ENCODE measurements around the gene NPIPA8. TPM values are rescaled to one million over a fixed set of nuclear protein-coding genes. Genes with fewer than 3 reads are reported as not detected.
"Not testable (repeated sequence)": the region's sequence is repeated elsewhere in the genome, so short reads cannot be mapped to it uniquely, and the experiment has no call there.

NPIPA8 gene
- total and polyA plus RNA-seq, 5 donors: 0.15 to 3.9 (median 0.41) TPM; not detected in 1

DNA sequence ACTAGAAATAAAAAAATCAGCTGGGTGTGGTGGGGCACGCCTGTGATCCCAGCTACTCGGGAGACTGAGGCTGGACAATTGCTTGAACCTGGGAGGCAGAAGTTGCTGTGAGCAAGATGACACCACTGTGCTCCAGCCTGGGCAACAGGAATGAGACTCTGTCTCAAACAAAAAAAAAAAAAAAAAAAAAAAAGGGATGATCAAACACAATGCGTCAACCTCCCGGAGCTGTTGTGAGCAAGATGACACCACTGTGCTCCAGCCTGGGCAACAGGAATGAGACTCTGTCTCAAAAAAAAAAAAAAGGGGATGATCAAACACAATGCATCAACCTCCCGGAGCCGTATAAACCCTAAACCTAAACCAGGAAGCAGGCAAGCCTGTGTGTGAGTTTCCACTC, 24.7 kb downstream of the NPIPA8 start:
- WGBS: no CpG with 5 or more reads among the region's 6 CpGs
- H3K4me3 ChIP-seq (ENCODE audit: low read length); H3K27me3 ChIP-seq (ENCODE audit: control insufficient read depth, insufficient read depth); ATAC-seq; intact Hi-C loops (cut with DNase I); H3K9me3 ChIP-seq (ENCODE audit: control insufficient read depth, low read length); DNase-seq; H3K4me1 ChIP-seq (ENCODE audit: control insufficient read depth, insufficient read depth, low read length); H3K27ac ChIP-seq (ENCODE audit: low read length): not testable (repeated sequence)

DNA sequence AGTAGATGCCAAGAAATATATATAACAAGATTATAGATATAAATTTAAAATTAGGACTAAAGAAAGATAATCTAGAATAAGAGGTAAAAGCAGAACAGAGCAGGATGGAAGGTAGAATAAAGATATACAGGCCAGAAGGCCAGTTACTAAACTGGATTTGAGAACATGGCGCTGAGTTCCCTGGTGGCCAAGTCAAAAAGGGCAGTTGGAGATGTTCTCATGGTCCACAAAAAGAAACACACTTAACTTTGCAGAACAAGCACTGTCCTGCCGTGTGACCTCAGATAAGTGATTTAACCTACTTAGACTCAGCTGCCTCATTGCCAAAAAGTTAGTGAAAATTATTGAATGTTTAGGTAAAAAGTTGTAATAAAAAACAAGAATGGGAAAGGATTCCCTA, 27.4 kb downstream of the NPIPA8 start:
- H3K27me3 ChIP-seq (ENCODE audit: control insufficient read depth, insufficient read depth); H3K4me3 ChIP-seq (ENCODE audit: low read length); H3K9me3 ChIP-seq (ENCODE audit: control insufficient read depth, low read length); DNase-seq; H3K4me1 ChIP-seq (ENCODE audit: control insufficient read depth, insufficient read depth, low read length); H3K27ac ChIP-seq (ENCODE audit: low read length); intact Hi-C loops (cut with DNase I); ATAC-seq: not testable (repeated sequence)
- no CpG with 5 or more reads among the region's 2 CpGs for WGBS

DNA sequence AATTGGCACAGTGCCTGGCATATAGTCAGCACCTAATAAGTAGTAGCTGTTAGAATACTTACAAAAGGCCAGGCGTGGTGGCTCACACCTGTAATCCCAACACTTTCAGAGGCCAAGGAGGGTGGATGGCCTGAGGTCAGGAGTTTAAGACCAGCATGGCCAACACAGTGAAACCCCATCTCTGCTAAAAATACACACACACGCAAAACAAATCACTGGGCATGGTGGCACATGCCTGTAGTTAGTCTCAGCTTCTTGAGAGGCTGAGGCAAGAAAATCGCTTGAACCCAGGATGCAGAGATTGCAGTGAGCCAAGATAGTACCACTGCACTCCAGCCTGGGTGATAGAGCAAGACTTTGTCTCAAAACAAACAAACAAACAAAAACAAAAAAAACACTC, 29.3 kb downstream of the NPIPA8 start:
- H3K27ac ChIP-seq (ENCODE audit: low read length); H3K4me3 ChIP-seq (ENCODE audit: low read length); H3K9me3 ChIP-seq (ENCODE audit: control insufficient read depth, low read length); H3K4me1 ChIP-seq (ENCODE audit: control insufficient read depth, insufficient read depth, low read length); DNase-seq; H3K27me3 ChIP-seq (ENCODE audit: control insufficient read depth, insufficient read depth); ATAC-seq; intact Hi-C loops (cut with DNase I): not testable (repeated sequence)
- 65% methylated on average over 1 of the region's 3 CpGs for WGBS

DNA sequence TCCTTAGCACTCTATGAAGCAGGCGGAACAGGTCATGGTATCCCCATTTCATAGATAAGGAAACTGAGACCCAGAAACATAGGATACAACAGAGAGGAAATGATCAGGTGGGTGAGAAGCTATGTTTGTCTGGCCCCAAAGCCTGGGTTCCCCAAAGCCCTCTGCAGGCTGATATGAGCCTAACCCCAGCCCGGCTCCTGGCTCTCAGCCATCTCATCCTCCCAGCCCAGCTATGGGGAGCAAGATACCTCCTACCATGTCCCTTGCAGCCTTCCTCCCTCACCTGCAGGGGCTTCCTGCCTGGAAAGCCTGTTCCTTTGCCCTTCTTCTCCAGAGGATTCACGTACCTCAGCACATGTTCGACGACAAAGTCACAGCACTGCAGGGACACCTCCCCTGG, 30.5 kb downstream of the NPIPA8 start:
- H3K27me3 ChIP-seq (ENCODE audit: control insufficient read depth, insufficient read depth); H3K4me1 ChIP-seq (ENCODE audit: control insufficient read depth, insufficient read depth, low read length); H3K9me3 ChIP-seq (ENCODE audit: control insufficient read depth, low read length); intact Hi-C loops (cut with DNase I); DNase-seq; H3K4me3 ChIP-seq (ENCODE audit: low read length); H3K27ac ChIP-seq (ENCODE audit: low read length): not testable (repeated sequence)
- peak in 1 of 2 donors; percentile 38 for ATAC-seq
- 59% methylated on average over 4 of the region's 5 CpGs for WGBS

DNA sequence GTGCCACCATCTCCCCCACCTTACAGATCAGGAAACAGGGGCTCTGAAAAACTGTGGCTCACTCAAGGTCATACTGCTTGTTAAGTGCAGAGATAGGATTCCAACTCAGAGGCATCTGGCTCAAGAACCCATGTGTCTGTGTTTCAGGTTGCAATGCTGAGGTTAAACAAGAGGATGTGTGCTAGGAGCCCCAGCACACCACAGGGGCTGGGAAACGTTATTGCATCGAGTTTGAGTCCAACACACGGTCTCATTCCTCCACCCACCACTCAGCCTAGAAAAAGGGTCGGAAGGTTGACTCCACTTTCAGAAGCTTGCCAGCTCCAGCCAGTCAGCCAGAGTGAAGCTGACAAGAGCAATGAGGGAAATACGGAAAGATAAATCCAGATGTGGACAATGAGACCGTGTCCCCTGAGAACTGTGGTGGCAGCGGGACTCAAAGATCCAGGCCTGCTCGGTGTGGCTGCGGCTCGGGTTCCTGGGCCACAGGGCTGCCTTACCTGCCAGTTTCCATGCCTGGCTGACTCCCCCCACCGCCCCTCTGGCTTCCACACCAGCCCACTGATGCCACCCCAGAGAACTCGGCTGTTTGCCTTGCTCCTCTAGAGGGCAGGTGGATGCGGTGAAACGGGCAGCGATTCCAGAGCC, 33.4 kb downstream of the NPIPA8 start:
- H3K9me3 ChIP-seq (ENCODE audit: control insufficient read depth, low read length); intact Hi-C loops (cut with DNase I); H3K4me1 ChIP-seq (ENCODE audit: control insufficient read depth, insufficient read depth, low read length); H3K27me3 ChIP-seq (ENCODE audit: control insufficient read depth, insufficient read depth); H3K27ac ChIP-seq (ENCODE audit: low read length); H3K4me3 ChIP-seq (ENCODE audit: low read length); ATAC-seq: not testable (repeated sequence)
- DNase-seq: peak in 1 of 3 donors; percentile 5
- WGBS: 60% methylated on average over 1 of the region's 15 CpGs

DNA sequence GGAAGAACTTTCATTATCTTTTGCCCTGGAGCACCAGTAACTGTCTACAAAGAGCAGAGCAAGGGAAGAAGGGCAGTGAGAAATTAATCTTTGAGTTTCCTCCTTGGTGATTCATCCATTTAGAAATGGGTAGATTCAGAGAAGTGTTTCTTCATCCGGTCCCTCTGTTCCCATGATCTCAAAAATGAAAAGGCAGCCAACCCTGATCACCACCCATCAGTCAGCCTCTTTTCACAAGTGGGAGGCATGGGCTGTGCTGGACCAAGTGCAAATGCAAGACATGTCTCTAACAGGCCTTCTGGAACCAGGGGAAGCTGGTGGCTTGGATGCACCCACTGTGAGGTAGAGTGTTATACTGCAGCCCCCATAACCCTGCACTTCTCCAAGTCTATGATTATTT, 38.8 kb downstream of the NPIPA8 start:
- WGBS: no CpG with 5 or more reads among the region's 1 CpG

DNA sequence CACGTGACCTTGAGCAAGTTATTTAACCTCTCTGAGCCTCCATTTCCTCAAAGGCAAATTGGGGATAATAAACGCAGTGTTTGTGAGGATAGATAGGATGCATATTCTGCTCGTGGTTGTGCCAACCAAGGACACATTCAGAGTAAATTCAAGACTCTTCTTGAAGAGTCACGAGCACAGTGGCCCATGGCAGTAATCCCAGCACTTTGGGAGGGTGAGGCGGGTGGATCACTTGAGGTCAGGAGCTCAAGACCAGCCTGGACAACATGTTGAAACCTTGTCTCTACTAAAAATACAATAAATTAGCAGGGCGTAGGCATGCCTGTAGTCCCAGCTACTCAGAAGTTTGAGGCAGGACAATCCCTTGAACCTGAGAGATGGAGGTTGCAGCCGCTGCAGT, 39.6 kb downstream of the NPIPA8 start:
- DNase-seq; H3K9me3 ChIP-seq (ENCODE audit: control insufficient read depth, low read length); H3K27me3 ChIP-seq (ENCODE audit: control insufficient read depth, insufficient read depth); H3K4me3 ChIP-seq (ENCODE audit: low read length); intact Hi-C loops (cut with DNase I); H3K4me1 ChIP-seq (ENCODE audit: control insufficient read depth, insufficient read depth, low read length); H3K27ac ChIP-seq (ENCODE audit: low read length); ATAC-seq: not testable (repeated sequence)
- no CpG with 5 or more reads among the region's 7 CpGs for WGBS

More for the DNA sequence above, 38.8 kb downstream of the NPIPA8 start:
- H3K27ac ChIP-seq (ENCODE audit: low read length); intact Hi-C loops (cut with DNase I); ATAC-seq; DNase-seq; H3K9me3 ChIP-seq (ENCODE audit: control insufficient read depth, low read length); H3K4me1 ChIP-seq (ENCODE audit: control insufficient read depth, insufficient read depth, low read length); H3K4me3 ChIP-seq (ENCODE audit: low read length); H3K27me3 ChIP-seq (ENCODE audit: control insufficient read depth, insufficient read depth): not testable (repeated sequence)

DNA sequence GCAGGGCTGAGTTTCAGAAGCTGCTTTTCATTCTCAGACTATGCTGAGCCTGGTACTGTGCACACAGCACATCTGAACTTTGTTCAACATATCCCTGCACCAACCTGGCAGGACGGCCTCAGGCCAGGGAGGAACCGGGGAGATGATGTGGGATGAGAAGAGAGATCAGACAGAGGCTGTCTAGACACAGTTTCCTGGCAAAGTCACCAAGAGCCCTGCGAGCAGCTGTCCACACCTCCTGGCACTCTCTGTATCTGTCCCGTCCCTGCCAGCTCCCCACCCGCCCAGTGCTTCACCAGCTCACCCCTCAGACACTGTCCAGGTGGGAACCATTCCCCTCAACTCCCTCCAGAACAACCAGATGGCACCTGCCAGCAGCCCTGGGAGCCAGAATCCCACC, 42.2 kb downstream of the NPIPA8 start:
- H3K9me3 ChIP-seq (ENCODE audit: control insufficient read depth, low read length); H3K27me3 ChIP-seq (ENCODE audit: control insufficient read depth, insufficient read depth); H3K27ac ChIP-seq (ENCODE audit: low read length); intact Hi-C loops (cut with DNase I); H3K4me1 ChIP-seq (ENCODE audit: control insufficient read depth, insufficient read depth, low read length); H3K4me3 ChIP-seq (ENCODE audit: low read length); DNase-seq: not testable (repeated sequence)
- ATAC-seq: peak; percentile 54 to 68
- WGBS: no CpG with 5 or more reads among the region's 5 CpGs

DNA sequence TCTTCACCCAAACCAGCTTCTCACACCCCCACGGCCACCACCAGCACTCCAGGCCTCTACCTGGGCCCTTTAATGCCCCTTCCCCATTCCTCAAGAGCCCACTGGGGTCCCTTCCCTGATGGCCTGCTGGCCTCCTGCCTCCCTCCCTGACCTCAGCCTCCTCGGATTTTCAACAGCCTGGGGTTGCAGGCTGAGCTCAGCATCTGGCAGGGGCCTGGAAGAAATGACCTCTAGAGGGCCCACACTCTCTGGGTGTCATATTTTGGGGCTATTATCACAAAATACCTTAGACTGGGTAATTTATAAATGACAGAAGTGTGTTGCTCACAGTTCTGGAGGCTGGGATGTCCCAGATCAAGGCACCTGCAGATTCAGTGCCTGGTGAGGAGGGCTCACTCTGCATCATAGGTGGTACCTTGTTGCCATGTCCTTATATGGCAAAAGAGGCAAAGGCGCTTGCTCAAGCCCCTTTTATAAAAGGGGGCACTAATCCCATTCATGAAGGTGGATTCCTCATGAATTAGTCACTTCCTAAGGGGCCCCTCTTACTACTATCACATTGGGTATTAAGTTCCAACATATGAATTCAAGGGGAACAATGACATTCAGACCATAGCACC, 43.1 kb downstream of the NPIPA8 start:
- intact Hi-C loops (cut with DNase I); ATAC-seq; H3K4me3 ChIP-seq (ENCODE audit: low read length); H3K27ac ChIP-seq (ENCODE audit: low read length); H3K9me3 ChIP-seq (ENCODE audit: control insufficient read depth, low read length); H3K27me3 ChIP-seq (ENCODE audit: control insufficient read depth, insufficient read depth); H3K4me1 ChIP-seq (ENCODE audit: control insufficient read depth, insufficient read depth, low read length): not testable (repeated sequence)
- 73% methylated on average over 1 of the region's 3 CpGs for WGBS
- peak in 1 of 3 donors; percentile 4 for DNase-seq

DNA sequence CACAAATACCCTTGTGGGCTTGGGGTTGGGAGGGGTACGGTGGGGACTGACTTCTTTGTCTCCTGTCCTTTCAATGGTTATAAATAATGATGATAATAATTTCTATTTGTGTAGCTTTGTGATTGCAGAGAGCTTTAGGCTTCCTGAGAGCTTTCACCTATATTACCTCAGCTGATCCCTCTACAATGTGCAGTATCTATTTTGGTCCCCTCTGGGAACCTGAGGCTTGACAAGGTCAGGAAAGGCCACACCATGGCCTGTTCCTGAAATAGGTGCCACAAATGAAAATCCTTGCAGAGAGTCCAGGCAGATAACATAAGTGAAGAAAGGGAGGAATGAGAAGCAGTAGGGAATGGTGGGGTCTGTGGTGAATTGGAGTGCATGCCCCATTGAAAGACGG, 45.6 kb downstream of the NPIPA8 start:
- not testable (repeated sequence) for H3K4me1 ChIP-seq (ENCODE audit: control insufficient read depth, insufficient read depth, low read length)
- peak in 1 of 3 donors; percentile 3 for DNase-seq

DNA sequence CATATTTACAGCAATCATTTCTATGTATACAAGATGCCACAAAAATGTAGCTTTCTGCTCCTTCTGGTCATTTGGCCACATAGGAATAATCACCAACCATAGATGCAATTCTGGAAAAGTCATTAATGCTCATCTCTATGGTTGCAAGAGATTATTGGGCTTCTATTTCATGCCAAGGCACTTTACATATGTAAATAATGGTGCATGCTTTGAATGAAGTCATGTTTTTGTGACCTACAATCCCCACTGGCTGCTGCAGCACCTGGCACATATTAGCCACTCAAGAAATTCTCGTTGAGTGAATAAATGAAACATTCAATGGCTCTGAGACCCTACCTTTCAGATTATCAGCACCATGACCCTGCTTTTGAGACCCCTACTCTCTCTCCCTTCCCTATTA, 50.2 kb downstream of the NPIPA8 start:
- H3K4me1 ChIP-seq (ENCODE audit: control insufficient read depth, insufficient read depth, low read length); ATAC-seq; H3K4me3 ChIP-seq (ENCODE audit: low read length); H3K27ac ChIP-seq (ENCODE audit: low read length); intact Hi-C loops (cut with DNase I); DNase-seq; H3K9me3 ChIP-seq (ENCODE audit: control insufficient read depth, low read length); H3K27me3 ChIP-seq (ENCODE audit: control insufficient read depth, insufficient read depth): not testable (repeated sequence)
- 100% methylated on average over 1 of the region's 1 CpG for WGBS

More for the DNA sequence above, 45.6 kb downstream of the NPIPA8 start:
- H3K27ac ChIP-seq (ENCODE audit: low read length); ATAC-seq; intact Hi-C loops (cut with DNase I); H3K9me3 ChIP-seq (ENCODE audit: control insufficient read depth, low read length); H3K4me3 ChIP-seq (ENCODE audit: low read length); H3K27me3 ChIP-seq (ENCODE audit: control insufficient read depth, insufficient read depth): not testable (repeated sequence)
- WGBS: no CpG with 5 or more reads among the region's 2 CpGs
